Psoas muscle (tissue), 8 donors: ENCODE measurements around the gene RMDN3. TPM values are rescaled to one million over a fixed set of nuclear protein-coding genes. Genes with fewer than 3 reads are reported as not detected.
A peak's percentile ranks its signal among the peaks of the same experiment; 100 is the strongest.

Experiments
- ATAC-seq, 4 donors: fragments of 200-7000 bp; cut with Tn5 transposase; one replicate each; pipeline ENCODE4 v1.9.1; 2020; ENCODE audit warnings: moderate library complexity in 3 of 4, mild to moderate bottlenecking in 2 of 4
- DNase-seq, 2 donors: peaks; one replicate each; pipeline ENCODE4 v3.0.0-alpha.2; 2020
- H3K27ac ChIP-seq: fragments of 200-600 bp; one replicate; pipeline ENCODE4 v1.8.0; 2022
- H3K27me3 ChIP-seq, 3 donors: fragments of 200-600 bp in 1 of 3; one replicate each; pipeline versions ENCODE4 v1.6.1 to v1.8.0; 2013 to 2022; ENCODE audit warnings: low read length in 2 of 3, mild to moderate bottlenecking in 2 of 3, moderate library complexity in 1 of 3; ENCODE audit not compliant: insufficient read depth in 3 of 3
- H3K36me3 ChIP-seq, 2 donors: fragments of 200-600 bp in 1 of 2; one replicate each; pipeline versions ENCODE4 v1.6.1 to v1.8.0; 2013 to 2022; ENCODE audit warnings: low read depth in 1 of 2, mild to moderate bottlenecking in 1 of 2, moderate library complexity in 1 of 2; ENCODE audit not compliant: insufficient read depth in 1 of 2
- H3K4me1 ChIP-seq: fragments of 200-600 bp; one replicate; pipeline ENCODE4 v1.8.0; 2022
- H3K4me3 ChIP-seq: fragments of 200-600 bp; one replicate; pipeline ENCODE4 v1.8.0; 2022; ENCODE audit warnings: mild to moderate bottlenecking
- H3K9me3 ChIP-seq: fragments of 200-600 bp; one replicate; pipeline ENCODE4 v1.8.0; 2022
- CTCF ChIP-seq: fragments of 200-600 bp; IDR thresholded peaks from one replicate; pipeline ENCODE4 v1.8.0; 2022; ENCODE audit warnings: antibody characterized with exemption
- WGBS, 3 donors: extraction: QIAGEN DNeasy Blood & Tissue Kit; methylation state at CpG; one replicate each; pipeline versions ENCODE4 v1.1.6 to v1.1.7; 2013; 5-methylcytosine and 5-hydroxymethylcytosine counted together
- intact Hi-C, 2 donors: fragments of 100-400 bp; cut with DNase I; formaldehyde crosslinking; loops; one replicate each; pipeline versions ENCODE4 v1.11.0 to v1.14.2; 2022
- polyA plus RNA-seq, 3 donors: library from polyadenylated mRNA; stranded (reverse); fragments of 200-250 nt; gene quantifications; one replicate each; pipeline ENCODE4 v1.2.3, GENCODE V29; 2013
- total RNA-seq, 4 donors: library from RNA; stranded (reverse); fragmentation: NEBNext Ultra II Directional in 2 of 4; extraction: Animal tissue kit (Norgen Biotek cat#: 25700) in 2 of 4; gene quantifications; one replicate each; pipeline versions ENCODE4 v1.2.1 to v1.2.4, GENCODE V29; 2021 to 2023
- donor health status: healthy with polysubstance abuse.
- donor health status: DM: no; HTN: no; CAD: no; lungs with moderate emphysema.
- donor health status: Bipolar disorder and iron deficiency.
- donor health status: healthy.
- donor health status: DM: yes; HTN: yes; CAD: no.
- donor health status: DM: no; HTN: no; CAD: no.
- donor health status: DM: no; HTN: no; CAD: no.
- donor health status: DM: yes; HTN: yes; CAD: no.

Gene RMDN3
- total and polyA plus RNA-seq, 7 donors = 11.1 to 30.9 (median 19.1) TPM

- peaks cover 3 to 73% of the 10 kb centered on the region in 2 donors for H3K36me3 ChIP-seq
- no peak for TF ChIP-seq CTCF
- H3K4me1 ChIP-seq = peaks cover 24% of the 10 kb centered on the region
- no peaks in the 10 kb centered on the region for H3K9me3 ChIP-seq
- DNase-seq (no peak), ATAC-seq (no peak)
- peak overlapping the region; percentile 67 for H3K27ac ChIP-seq
- intact Hi-C loops = loop anchor here in 1 of 2 donors (5.0 kb wide), 1 partner anchor 47 kb away; the partner anchor contains the start of gene RAD51
- H3K4me3 ChIP-seq = no peak overlapping the region
- H3K27me3 ChIP-seq = no peaks in the 10 kb centered on the region
- WGBS, 3 donors = 50 to 83% (median 57%) methylated on average over 3 to 5 of the region's 5 CpGs
Measured at GRCh38 chr15:40744815-40745152, 10.3 kb downstream of the RMDN3 start.

GRCh38 chr15:40743921-40744814 lies 10.9 kb downstream of the RMDN3 start:
- Histone ChIP-seq H3K27me3 (no peaks in the 10 kb centered on the region), H3K4me3 (no peak overlapping the region), H3K9me3 (no peaks in the 10 kb centered on the region), H3K4me1 (peaks cover 24% of the 10 kb centered on the region), H3K36me3 (peaks cover 3 to 73% of the 10 kb centered on the region in 2 donors), H3K27ac (peak overlapping the region; percentile 67)
- DNase-seq (no peak), ATAC-seq (peak; percentile 36 to 71 (median 55))
- intact Hi-C loops = no loop called here
- 58 to 75% (median 63%) methylated on average over 12 of the region's 12 CpGs for WGBS, 3 donors
- TF ChIP-seq CTCF = no peak

GRCh38 chr15:40743485-40743901 lies 11.6 kb downstream of the RMDN3 start:
- H3K27ac ChIP-seq = peak overlapping the region; percentile 67
- ATAC-seq (peak in 3 of 4 donors; percentile 30 to 48 (median 36)), DNase-seq (no peak)
- no peaks in the 10 kb centered on the region for H3K27me3 ChIP-seq
- 35 to 69% (median 37%) methylated on average over 2 of the region's 2 CpGs for WGBS, 3 donors
- H3K9me3 ChIP-seq = no peaks in the 10 kb centered on the region
- H3K4me1 ChIP-seq = peaks cover 24% of the 10 kb centered on the region
- intact Hi-C loops = no loop called here
- TF ChIP-seq CTCF = no peak
- peaks cover 3 to 77% of the 10 kb centered on the region in 2 donors for H3K36me3 ChIP-seq
- no peak overlapping the region for H3K4me3 ChIP-seq

GRCh38 chr15:40739854-40740253 lies 15.2 kb downstream of the RMDN3 start:
- ATAC-seq = no peak
- H3K36me3 ChIP-seq = peaks cover 13 to 87% of the 10 kb centered on the region in 2 donors
- no peaks in the 10 kb centered on the region for H3K9me3 ChIP-seq
- no peak overlapping the region for H3K4me3 ChIP-seq
- 83 to 100% (median 100%) methylated on average over 2 of the region's 2 CpGs for WGBS, 3 donors
- H3K27me3 ChIP-seq = no peaks in the 10 kb centered on the region
- intact Hi-C loops = no loop called here
- no peak for DNase-seq
- H3K4me1 ChIP-seq = peaks cover 21% of the 10 kb centered on the region
- peak overlapping the region; percentile 34 for H3K27ac ChIP-seq
- no peak for TF ChIP-seq CTCF
